ENCODE data around the gene PTPRG.

GRCh38 chr3:62144482-62144881, 583.1 kb downstream of the PTPRG start:
- no peak for TF ChIP-seq CTCF (IDR thresholded peaks at IDR 0.05; ENCODE audit: extremely low read depth in 1 of 2, insufficient read depth in 1 of 2, low read depth in 1 of 2, low read length in 2 of 2)
- TF ChIP-seq POLR2AphosphoS5 (IDR thresholded peaks at IDR 0.05; ENCODE audit: insufficient read depth, low read depth, low read length) = peak; percentile 33
- no peak for TF ChIP-seq JUN (IDR thresholded peaks at IDR 0.05; ENCODE audit: borderline replicate concordance, insufficient read depth, insufficient read length, low read depth)
- no peak for TF ChIP-seq EZH2 (IDR thresholded peaks at IDR 0.05; ENCODE audit: borderline replicate concordance, low read depth, low read length, severe bottlenecking)
